Parathyroid adenoma (tissue), 2 donors: Measurements from ENCODE around the gene GANC.
A peak's percentile ranks its signal among the peaks of the same experiment; 100 is the strongest.

Experiments used
- H2AFZ ChIP-seq: fragments of 300-600 bp; sonication (generic); one replicate; pipeline ENCODE4 v1.7.0; 2017; ENCODE audit warnings: antibody characterized with exemption, mild to moderate bottlenecking
- H3K27ac ChIP-seq: fragments of 300-600 bp; sonication (generic); one replicate; pipeline ENCODE4 v1.7.0; 2017
- H3K27me3 ChIP-seq: fragments of 300-600 bp; sonication (generic); one replicate; pipeline ENCODE4 v1.7.0; 2017; ENCODE audit warnings: low read length; ENCODE audit not compliant: control insufficient read depth, insufficient read depth
- H3K36me3 ChIP-seq: fragments of 300-600 bp; sonication (generic); one replicate; pipeline ENCODE4 v1.7.0; 2017; ENCODE audit warnings: low read length; ENCODE audit not compliant: control insufficient read depth, insufficient read depth
- H3K4me1 ChIP-seq: fragments of 300-600 bp; sonication (generic); one replicate; pipeline ENCODE4 v1.7.0; 2017; ENCODE audit warnings: control low read depth
- H3K4me2 ChIP-seq: fragments of 300-600 bp; sonication (generic); one replicate; pipeline ENCODE4 v1.7.0; 2017; ENCODE audit warnings: low read length
- H3K4me3 ChIP-seq: fragments of 300-600 bp; sonication (generic); one replicate; pipeline ENCODE4 v1.7.0; 2017; ENCODE audit warnings: low read depth, low read length
- H3K79me2 ChIP-seq: fragments of 300-600 bp; sonication (generic); one replicate; pipeline ENCODE4 v1.7.0; 2017; ENCODE audit warnings: control low read depth
- H3K9ac ChIP-seq: fragments of 300-600 bp; sonication (generic); one replicate; pipeline ENCODE4 v1.7.0; 2017; ENCODE audit warnings: mild to moderate bottlenecking
- H3K9me3 ChIP-seq: fragments of 300-600 bp; sonication (generic); one replicate; pipeline ENCODE4 v1.7.0; 2017; ENCODE audit warnings: low read length; ENCODE audit not compliant: control insufficient read depth
- CTCF ChIP-seq: fragments of 300-600 bp; sonication (generic); IDR thresholded peaks from one replicate; pipeline ENCODE4 v1.7.0; 2017; ENCODE audit warnings: antibody characterized with exemption, mild to moderate bottlenecking
- donor health status: primary hyperparathyroidism.

Gene GANC

GRCh38 chr15:42282926-42283325, 9.9 kb downstream of the GANC start:
- Histone ChIP-seq H3K79me2 (no peaks in the 10 kb centered on the region), H3K4me2 (peak overlapping the region; percentile 48), H3K27me3 (no peaks in the 10 kb centered on the region), H3K4me3 (peak overlapping the region; percentile 12), H3K27ac (peak overlapping the region; percentile 91), H2AFZ (peak overlapping the region; percentile 64), H3K36me3 (no peaks in the 10 kb centered on the region), H3K9me3 (no peaks in the 10 kb centered on the region), H3K9ac (no peak overlapping the region), H3K4me1 (peaks cover 14% of the 10 kb centered on the region)
- no peak for TF ChIP-seq CTCF

DNA sequence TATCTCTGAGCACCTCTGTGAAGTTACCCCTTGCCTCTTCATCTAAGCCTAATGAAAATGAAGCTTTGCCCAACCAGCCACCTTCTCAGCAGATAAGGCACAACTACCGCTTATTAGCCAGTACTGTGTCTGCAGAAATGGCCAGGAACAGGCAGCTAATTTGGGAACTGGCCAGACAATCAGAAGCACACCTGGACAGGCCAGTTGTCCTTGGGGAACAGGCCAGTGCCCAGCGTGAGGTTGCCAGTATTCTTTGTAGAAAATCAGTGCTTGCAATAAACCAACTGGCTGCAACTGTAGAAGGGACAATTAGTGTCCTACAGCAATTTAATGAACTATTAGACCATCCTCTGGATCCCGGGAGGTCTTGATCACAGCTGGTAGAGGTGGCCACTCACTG, 10.7 kb downstream of the GANC start:
- H3K36me3 ChIP-seq: no peaks in the 10 kb centered on the region
- H3K27ac ChIP-seq: peak overlapping the region; percentile 91
- no peaks in the 10 kb centered on the region for H3K79me2 ChIP-seq
- no peak overlapping the region for H3K9ac ChIP-seq
- H3K4me3 ChIP-seq: no peak overlapping the region
- peaks cover 14% of the 10 kb centered on the region for H3K4me1 ChIP-seq
- no peak overlapping the region for H3K4me2 ChIP-seq
- no peaks in the 10 kb centered on the region for H3K27me3 ChIP-seq
- no peaks in the 10 kb centered on the region for H3K9me3 ChIP-seq
- TF ChIP-seq CTCF: no peak
- H2AFZ ChIP-seq: peak overlapping the region; percentile 64

DNA sequence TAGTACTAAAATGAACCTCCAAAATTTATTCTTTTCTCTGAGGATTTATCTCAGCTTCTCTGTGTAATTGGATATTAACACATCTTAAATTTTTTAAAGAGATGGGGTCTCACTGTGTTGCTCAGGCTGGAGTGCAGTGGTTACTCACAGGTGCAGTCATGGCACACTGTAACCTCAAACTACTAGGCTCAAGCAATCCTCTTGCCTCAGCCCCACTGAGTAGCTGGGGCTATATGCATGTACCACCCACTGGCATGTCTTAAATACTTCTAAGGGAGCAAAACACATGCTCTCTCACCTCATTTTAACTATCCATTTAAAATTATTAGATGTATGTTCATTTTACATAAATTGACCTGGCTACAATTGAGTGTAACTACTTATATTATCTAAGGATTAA, 11.6 kb downstream of the GANC start:
- H3K36me3 ChIP-seq: no peaks in the 10 kb centered on the region
- H3K4me1 ChIP-seq: peaks cover 14% of the 10 kb centered on the region
- H3K27me3 ChIP-seq: no peaks in the 10 kb centered on the region
- H3K9ac ChIP-seq: no peak overlapping the region
- H3K9me3 ChIP-seq: no peaks in the 10 kb centered on the region
- no peak for TF ChIP-seq CTCF
- H3K4me2 ChIP-seq: no peak overlapping the region
- H3K27ac ChIP-seq: no peak overlapping the region
- H3K4me3 ChIP-seq: no peak overlapping the region
- H3K79me2 ChIP-seq: no peaks in the 10 kb centered on the region
- H2AFZ ChIP-seq: no peak overlapping the region

DNA sequence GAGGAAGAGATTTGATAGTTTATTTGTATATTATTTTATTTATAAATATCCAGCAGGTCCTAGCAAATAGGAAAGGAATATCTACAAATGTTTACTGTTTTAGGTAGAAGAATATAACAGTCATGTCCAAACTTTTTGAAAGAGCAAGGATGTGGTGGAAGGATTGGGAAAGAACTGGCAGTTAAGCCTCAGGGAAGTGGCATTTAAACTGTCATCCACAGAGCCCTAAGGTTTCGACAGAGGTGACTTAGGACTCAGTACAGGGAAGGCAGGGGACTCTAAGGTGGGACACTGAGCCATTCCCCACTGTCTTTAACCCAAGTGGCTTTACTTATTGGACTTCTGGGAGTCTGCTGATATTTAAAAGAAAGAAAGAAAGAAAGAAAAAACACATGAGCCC, 12.0 kb downstream of the GANC start:
- no peak overlapping the region for H3K27ac ChIP-seq
- H3K9ac ChIP-seq: no peak overlapping the region
- H2AFZ ChIP-seq: no peak overlapping the region
- H3K4me1 ChIP-seq: peaks cover 14% of the 10 kb centered on the region
- no peak overlapping the region for H3K4me3 ChIP-seq
- no peaks in the 10 kb centered on the region for H3K36me3 ChIP-seq
- TF ChIP-seq CTCF: no peak
- no peaks in the 10 kb centered on the region for H3K27me3 ChIP-seq
- no peaks in the 10 kb centered on the region for H3K9me3 ChIP-seq
- no peaks in the 10 kb centered on the region for H3K79me2 ChIP-seq
- no peak overlapping the region for H3K4me2 ChIP-seq

GRCh38 chr15:42286445-42287029, 13.5 kb downstream of the GANC start:
- H3K27me3 ChIP-seq: no peaks in the 10 kb centered on the region
- no peak overlapping the region for H3K27ac ChIP-seq
- peaks cover 14% of the 10 kb centered on the region for H3K4me1 ChIP-seq
- H3K4me2 ChIP-seq: no peak overlapping the region
- H3K9ac ChIP-seq: no peak overlapping the region
- H3K9me3 ChIP-seq: no peaks in the 10 kb centered on the region
- H3K79me2 ChIP-seq: no peaks in the 10 kb centered on the region
- H2AFZ ChIP-seq: no peak overlapping the region
- no peaks in the 10 kb centered on the region for H3K36me3 ChIP-seq
- H3K4me3 ChIP-seq: no peak overlapping the region
- no peak for TF ChIP-seq CTCF
